HepG2 (cell line): ENCODE data around the gene RRAD. TPM values are rescaled to one million over a fixed set of nuclear protein-coding genes. Genes with fewer than 3 reads are reported as not detected.
A peak's percentile ranks its signal among the peaks of the same experiment; 100 is the strongest.

ENCODE experiments used
- ATAC-seq: fragments of 200-7000 bp; cut with Tn5 transposase; 3 replicates; pipeline ENCODE4 v1.9.1; 2020; ENCODE audit warnings: mild to moderate bottlenecking, moderate library complexity
- BruUV-seq: library from RNA; stranded (reverse); fragments of 400-500 nt; replicated peaks from 2 replicates; lab custom pipeline; 2021; lab: Mats Ljungman, UMichigan
- CTCF ChIA-PET: fragments of 300-600 bp; formaldehyde crosslinking; extraction: SDS; loops from one replicate; lab custom pipeline; 2021; ENCODE audit warnings: low total read pairs, inconsistent platforms, low intra/inter-chr PET ratio; lab: Yijun Ruan, JAX
- POLR2A ChIA-PET: fragments of 350-600 bp; sonication (Branson Sonifier 250); formaldehyde crosslinking; loops from one replicate; lab custom pipeline; 2020; ENCODE audit warnings: antibody characterized with exemption, inconsistent platforms; lab: Yijun Ruan, JAX
- DNase-seq: peaks from one replicate; pipeline ENCODE4 v3.0.0-alpha.2; 2015; ENCODE audit warnings: low spot score
- FAIRE-seq: peaks from 3 replicates; lab custom pipeline; 2011; peaks lifted over from hg19 to GRCh38; lab: Jason Lieb, UNC
- H2AFZ ChIP-seq: one replicate; pipeline ENCODE4 v1.6.1; 2011; ENCODE audit warnings: low read length, inconsistent platforms
- H3K27ac ChIP-seq: fragments of 300-600 bp; 3 replicates; pipeline ENCODE4 v1.8.0; 2011; ENCODE audit warnings: mixed run types, mild to moderate bottlenecking, mixed read lengths, low read length, inconsistent platforms; ENCODE audit not compliant: insufficient read depth; ENCODE audit errors: extremely low read length
- H3K27me3 ChIP-seq, 2 experiments: fragments of 200-600 bp in 1 of 2; 2 replicates in 1 of 2; 3 replicates in 1 of 2; pipeline versions ENCODE4 v1.6.0 to v1.8.0; 2011; ENCODE audit warnings: low read length in 2 of 2, mild to moderate bottlenecking in 2 of 2, moderate library complexity in 2 of 2, inconsistent platforms in 1 of 2; ENCODE audit not compliant: insufficient read depth in 2 of 2, control insufficient read depth in 1 of 2
- H3K36me3 ChIP-seq, 2 experiments: fragments of 200-600 bp in 1 of 2; replicated peaks in 1 of 2; 2 replicates in 1 of 2; 3 replicates in 1 of 2; pipeline versions ENCODE4 v1.5.1 to v1.8.0; 2011; ENCODE audit warnings: low read length in 2 of 2, inconsistent platforms in 1 of 2; ENCODE audit not compliant: insufficient read depth in 2 of 2, control insufficient read depth in 1 of 2
- H3K4me1 ChIP-seq: 2 replicates; pipeline ENCODE4 v1.5.1; 2012; ENCODE audit warnings: low read length, inconsistent platforms; ENCODE audit not compliant: insufficient read depth
- H3K4me2 ChIP-seq: 2 replicates; pipeline ENCODE4 v1.6.0; 2011; ENCODE audit warnings: low read depth, low read length, inconsistent platforms
- H3K4me3 ChIP-seq, 3 experiments: fragments of 200-600 bp in 1 of 3; sonication (generic), shearing (Covaris generic) in 1 of 3; replicated peaks in 1 of 3; 2 replicates each; pipeline ENCODE4 v1.5.1; 2011 to 2016; ENCODE audit warnings: low read length in 3 of 3, inconsistent platforms in 2 of 3, low read depth in 2 of 3, mild to moderate bottlenecking in 2 of 3, control low read depth in 1 of 3, mixed read lengths in 1 of 3; ENCODE audit not compliant: insufficient read depth in 1 of 3
- H3K79me2 ChIP-seq: one replicate; pipeline ENCODE4 v1.6.1; 2011; ENCODE audit warnings: low read length, inconsistent platforms; ENCODE audit not compliant: insufficient read depth
- H3K9ac ChIP-seq: 2 replicates; pipeline ENCODE4 v1.6.0; 2011; ENCODE audit warnings: mild to moderate bottlenecking, low read depth, low read length, inconsistent platforms; ENCODE audit not compliant: insufficient read depth
- H3K9me3 ChIP-seq: 2 replicates; pipeline ENCODE4 v1.5.1; 2012; ENCODE audit warnings: mild to moderate bottlenecking, low read length
- H4K20me1 ChIP-seq: 2 replicates; pipeline ENCODE4 v1.6.0; 2011; ENCODE audit warnings: inconsistent platforms, mild to moderate bottlenecking, low read length, moderate library complexity; ENCODE audit not compliant: insufficient read depth
- ATF7-NPFF ChIP-seq: sonication (generic); formaldehyde crosslinking; IDR thresholded peaks from 2 replicates; pipeline ENCODE4 v1.8.1; 2023; ENCODE audit warnings: mild to moderate bottlenecking, low read depth, missing genetic modification reagents, moderate library complexity
- CEBPB ChIP-seq: IDR thresholded peaks from 2 replicates; pipeline ENCODE4 v1.6.1; 2011; ENCODE audit warnings: low read depth, low read length, improper control_type of control experiment, borderline replicate concordance
- ERF ChIP-seq: IDR thresholded peaks from 2 replicates; pipeline ENCODE4 v1.6.1; 2018; ENCODE audit warnings: missing biosample characterization, missing genetic modification reagents
- FOSL1 ChIP-seq: sonication (generic); formaldehyde crosslinking; IDR thresholded peaks from 2 replicates; pipeline ENCODE4 v1.9.0; 2021; ENCODE audit warnings: missing genetic modification reagents, borderline replicate concordance
- FOXK1 ChIP-seq: sonication (generic); formaldehyde crosslinking; IDR thresholded peaks from 2 replicates; pipeline ENCODE4 v1.4.0; 2020; ENCODE audit warnings: low read depth, missing genetic modification reagents, borderline replicate concordance
- KAT8 ChIP-seq: IDR thresholded peaks from 2 replicates; pipeline ENCODE4 v1.6.1; 2016; ENCODE audit warnings: missing genetic modification reagents, missing compliant biosample characterization
- KDM2A ChIP-seq: sonication (generic); formaldehyde crosslinking; IDR thresholded peaks from 2 replicates; pipeline ENCODE4 v1.4.0; 2020; ENCODE audit warnings: low read depth, missing genetic modification reagents, borderline replicate concordance
- PBX2 ChIP-seq: IDR thresholded peaks from 2 replicates; pipeline ENCODE4 v1.6.1; 2016; ENCODE audit warnings: control low read depth
- PHF21A ChIP-seq: sonication (generic); formaldehyde crosslinking; IDR thresholded peaks from 2 replicates; pipeline ENCODE4 v1.5.0; 2020; ENCODE audit warnings: mild to moderate bottlenecking, missing genetic modification reagents
- PHF5A ChIP-seq: IDR thresholded peaks from one replicate; pipeline ENCODE4 v1.6.1; 2018; ENCODE audit warnings: low read depth, missing genetic modification reagents; ENCODE audit not compliant: unreplicated experiment
- POLR2AphosphoS2 ChIP-seq: IDR thresholded peaks from 2 replicates; pipeline ENCODE4 v1.6.1; 2011; ENCODE audit warnings: low read depth, low read length, improper control_type of control experiment
- RXRA ChIP-seq: sonication (generic); formaldehyde crosslinking; IDR thresholded peaks from 2 replicates; pipeline ENCODE4 v1.5.1; 2020; ENCODE audit warnings: missing genetic modification reagents
- SMAD9 ChIP-seq: sonication (generic); formaldehyde crosslinking; IDR thresholded peaks from 2 replicates; pipeline ENCODE4 v1.5.1; 2020; ENCODE audit warnings: mild to moderate bottlenecking, missing genetic modification reagents
- THRA ChIP-seq: sonication (generic); formaldehyde crosslinking; IDR thresholded peaks from 2 replicates; pipeline ENCODE4 v1.4.0; 2020; ENCODE audit warnings: missing genetic modification reagents, borderline replicate concordance
- TSC22D2 ChIP-seq: sonication (generic); formaldehyde crosslinking; IDR thresholded peaks from 2 replicates; pipeline ENCODE4 v1.5.1; 2020; ENCODE audit warnings: missing genetic modification reagents, mild to moderate bottlenecking, borderline replicate concordance
- ZBTB38 ChIP-seq: sonication (generic); formaldehyde crosslinking; IDR thresholded peaks from 2 replicates; pipeline ENCODE4 v1.5.1; 2020; ENCODE audit warnings: mild to moderate bottlenecking, missing genetic modification reagents
- ZFY ChIP-seq: sonication (generic); formaldehyde crosslinking; IDR thresholded peaks from 2 replicates; pipeline ENCODE4 v1.4.0; 2020; ENCODE audit warnings: missing genetic modification reagents
- ZGPAT ChIP-seq: IDR thresholded peaks from 2 replicates; pipeline ENCODE4 v1.6.1; 2016; ENCODE audit warnings: mild to moderate bottlenecking
- ZNF280B ChIP-seq: sonication (generic); formaldehyde crosslinking; IDR thresholded peaks from 2 replicates; pipeline ENCODE4 v1.5.0; 2020; ENCODE audit warnings: missing genetic modification reagents, mild to moderate bottlenecking, borderline replicate concordance
- WGBS: methylation state at CpG from one replicate; pipeline ENCODE4 v1.1.6; 2017; ENCODE audit warnings: low lambda C conversion rate; 5-methylcytosine and 5-hydroxymethylcytosine counted together
- in situ Hi-C: cut with HindIII; loops from 2 replicates; pipeline ENCODE4 v1.10.0; 2017; ENCODE audit warnings: low pct_unique_long_range_greater_than_20kb; ENCODE audit not compliant: extremely low pct_ligation_motif_present
- intact Hi-C: fragments of 100-400 bp; cut with micrococcal nuclease; formaldehyde crosslinking; loops from one replicate; pipeline ENCODE4 v1.10.0; 2022; ENCODE audit not compliant: unreplicated experiment
- polyA plus RNA-seq, 8 experiments: library from polyadenylated mRNA; depleted of rRNA in 3 of 8; stranded (reverse) in 7 of 8; unstranded in 1 of 8; fragments of >200 nt; fragmentation: Illumina TruSeq in 4 of 8; extraction: Trizol in 4 of 8; gene quantifications; 2 replicates each; pipeline versions ENCODE4 v1.2.1 to v1.2.3, GENCODE V29; 2011 to 2016; ENCODE audit warnings: low read depth in 4 of 8, missing spikeins in 1 of 8, mixed read lengths in 1 of 8; ENCODE audit not compliant: insufficient read depth in 1 of 8
- total RNA-seq, 5 experiments: library from RNA; depleted of rRNA; stranded (reverse); fragments of >200 nt; fragmentation: Illumina TruSeq; extraction: Trizol; gene quantifications; 2 replicates each; pipeline ENCODE4 v1.2.3, GENCODE V29; 2016; ENCODE audit warnings: low read depth in 1 of 5

The RRAD gene
- total and polyA plus RNA-seq, 2 of the 13 experiments (the other 11 are each of a cell fraction or from before 2014, with no cell fraction given) = 0.80 to 1.1 TPM

GRCh38 chr16:66899310-66899944 lies 25.9 kb downstream of the RRAD start:
- in situ Hi-C loops (no loop called here), intact Hi-C loops (loop anchor here (10.0 kb wide), 1 partner anchor 255 kb away; the partner anchor contains the start of genes B3GNT9, FBXL8 and TRADD)
- Histone ChIP-seq H3K9ac (peak overlapping the region; percentile 53), H3K4me3 (peak overlapping the region; percentile 20 to 58 (median 24); a peak in 4 of 6 replicates), H3K4me1 (peaks cover 84% of the 10 kb centered on the region), H3K36me3 (no peaks in the 10 kb centered on the region), H3K9me3 (no peaks in the 10 kb centered on the region), H3K4me2 (peak overlapping the region; percentile 71), H2AFZ (peak overlapping the region; percentile 13), H4K20me1 (no peaks in the 10 kb centered on the region), H3K79me2 (no peaks in the 10 kb centered on the region), H3K27me3 (peaks cover 0 to 2% of the 10 kb centered on the region in 2 experiments; a peak in 1 of 5 replicates), H3K27ac (no peak overlapping the region)
- ATAC-seq (peak; percentile 26), DNase-seq (no peak), FAIRE-seq (no peak)
- no TSS peak for BruUV-seq
- ChIA-PET CTCF (no interaction called here), POLR2A (interaction anchor here (1.0 to 10.3 kb wide), 9 partner anchors 9 to 212 kb away, joined by 3 to 86 read pairs (median 3); partner anchors contain the start of genes CDH16, CIAO2B and PDP2)
- WGBS = 31% methylated on average over 5 of the region's 6 CpGs
- peak; percentile 17; the same call in 1 of the 2 replicates for TF ChIP-seq RXRA (CRISPR knock-in tag)
- TF ChIP-seq ERF (CRISPR knock-in tag) = peak; percentile 40; the same call in 1 of the 2 replicates
- TF ChIP-seq ZNF280B = peak; percentile 77; the same call in 1 of the 2 replicates
- peak; percentile 53 for TF ChIP-seq PHF5A (CRISPR knock-in tag)
- TF ChIP-seq CEBPB = peak; percentile 88
- TF ChIP-seq TSC22D2 (CRISPR knock-in tag) = peak; percentile 64; the same call in 1 of the 2 replicates
- peak; percentile 55 for TF ChIP-seq ZFY (CRISPR knock-in tag)
- TF ChIP-seq PHF21A (CRISPR knock-in tag) = no peak
- 0 out of 2 replicates have a peak, but pooled peaks have one; percentile 21 for TF ChIP-seq FOXK1 (CRISPR knock-in tag)
- TF ChIP-seq ZBTB38 (CRISPR knock-in tag) = peak; percentile 34; the same call in 1 of the 2 replicates
- no peak for TF ChIP-seq ATF7-NPFF (CRISPR knock-in tag)
- TF ChIP-seq PBX2 (CRISPR knock-in tag) = no peak; the same call in 1 of the 2 replicates
- TF ChIP-seq ZGPAT (CRISPR knock-in tag) = peak; percentile 59
- no peak for TF ChIP-seq POLR2AphosphoS2
- TF ChIP-seq SMAD9 = no peak
- TF ChIP-seq THRA (CRISPR knock-in tag) = 0 out of 2 replicates have a peak, but pooled peaks have one; percentile 15
- TF ChIP-seq KDM2A = peak; percentile 33; the same call in 1 of the 2 replicates
- no peak for TF ChIP-seq FOSL1
- TF ChIP-seq KAT8 (CRISPR knock-in tag) = peak; percentile 59; the same call in 1 of the 2 replicates
